ENCODE data around the gene SHKBP1.
"Not testable (repeated sequence)": the region's sequence is repeated elsewhere in the genome, so short reads cannot be mapped to it uniquely, and the experiment has no call there.

Gene SHKBP1

GRCh38 chr19:40616178-40616577 is 39.5 kb downstream of the SHKBP1 start:
- no peak for DNase-seq (ENCODE audit: low read depth)

DNA sequence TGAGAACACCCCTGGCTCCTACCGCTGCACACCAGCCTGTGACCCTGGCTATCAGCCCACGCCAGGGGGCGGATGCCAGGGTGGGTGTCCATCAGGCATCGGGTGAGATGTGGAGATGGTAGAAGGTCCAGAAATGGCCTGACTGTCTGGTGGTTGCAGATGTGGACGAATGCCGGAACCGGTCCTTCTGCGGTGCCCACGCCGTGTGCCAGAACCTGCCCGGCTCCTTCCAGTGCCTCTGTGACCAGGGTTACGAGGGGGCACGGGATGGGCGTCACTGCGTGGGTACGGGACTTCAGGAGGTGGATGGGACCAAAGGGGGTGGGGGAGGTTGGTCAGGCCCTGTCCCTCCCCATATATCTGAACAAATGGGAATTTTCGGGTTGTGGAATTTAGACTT is 40.3 kb downstream of the SHKBP1 start:
- DNase-seq (ENCODE audit: low read depth), result no peak

GRCh38 chr19:40617961-40618360 is 41.3 kb downstream of the SHKBP1 start:
- DNase-seq (ENCODE audit: low read depth), result no peak

DNA sequence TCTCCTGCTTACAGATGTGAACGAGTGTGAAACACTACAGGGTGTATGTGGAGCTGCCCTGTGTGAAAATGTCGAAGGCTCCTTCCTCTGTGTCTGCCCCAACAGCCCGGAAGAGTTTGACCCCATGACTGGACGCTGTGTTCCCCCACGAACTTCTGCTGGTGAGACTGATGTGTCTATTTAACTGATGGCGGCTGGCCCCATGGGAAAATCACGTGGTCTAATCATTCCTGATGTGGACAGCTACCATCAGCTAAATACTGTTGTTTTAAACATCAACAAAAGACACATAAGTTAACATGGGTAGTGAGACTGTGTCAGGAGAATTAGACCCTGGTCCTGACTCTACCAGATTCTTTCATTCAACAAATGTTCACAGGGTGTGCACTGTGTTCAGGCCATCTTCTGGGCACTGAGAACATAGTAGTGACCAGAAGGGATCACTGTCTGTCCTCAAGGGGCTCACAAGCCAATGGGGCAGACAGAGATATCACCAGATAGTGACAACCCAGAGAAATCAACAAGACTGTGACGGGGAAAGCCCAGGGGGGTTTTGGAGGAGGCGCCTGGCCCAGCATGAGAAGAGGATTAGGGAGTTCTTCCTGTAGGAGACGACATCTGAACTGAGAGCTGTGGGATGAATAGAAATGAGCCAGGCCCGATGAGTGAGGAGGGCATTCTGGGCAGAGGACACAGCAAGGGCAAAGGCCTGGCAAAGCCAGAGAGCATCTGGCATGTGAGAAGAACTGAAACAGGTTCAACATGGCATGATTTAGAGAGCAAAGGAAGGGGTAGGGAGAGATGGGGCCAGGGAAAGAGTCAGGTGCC is 42.9 kb downstream of the SHKBP1 start:
- no peak for DNase-seq (ENCODE audit: low read depth)

GRCh38 chr19:40620161-40620485 is 43.5 kb downstream of the SHKBP1 start:
- no peak for DNase-seq (ENCODE audit: low read depth)

- DNase-seq (ENCODE audit: low read depth), result no peak
These were observed 44.6 kb downstream of the SHKBP1 start for GRCh38 chr19:40621283-40621682.

DNA sequence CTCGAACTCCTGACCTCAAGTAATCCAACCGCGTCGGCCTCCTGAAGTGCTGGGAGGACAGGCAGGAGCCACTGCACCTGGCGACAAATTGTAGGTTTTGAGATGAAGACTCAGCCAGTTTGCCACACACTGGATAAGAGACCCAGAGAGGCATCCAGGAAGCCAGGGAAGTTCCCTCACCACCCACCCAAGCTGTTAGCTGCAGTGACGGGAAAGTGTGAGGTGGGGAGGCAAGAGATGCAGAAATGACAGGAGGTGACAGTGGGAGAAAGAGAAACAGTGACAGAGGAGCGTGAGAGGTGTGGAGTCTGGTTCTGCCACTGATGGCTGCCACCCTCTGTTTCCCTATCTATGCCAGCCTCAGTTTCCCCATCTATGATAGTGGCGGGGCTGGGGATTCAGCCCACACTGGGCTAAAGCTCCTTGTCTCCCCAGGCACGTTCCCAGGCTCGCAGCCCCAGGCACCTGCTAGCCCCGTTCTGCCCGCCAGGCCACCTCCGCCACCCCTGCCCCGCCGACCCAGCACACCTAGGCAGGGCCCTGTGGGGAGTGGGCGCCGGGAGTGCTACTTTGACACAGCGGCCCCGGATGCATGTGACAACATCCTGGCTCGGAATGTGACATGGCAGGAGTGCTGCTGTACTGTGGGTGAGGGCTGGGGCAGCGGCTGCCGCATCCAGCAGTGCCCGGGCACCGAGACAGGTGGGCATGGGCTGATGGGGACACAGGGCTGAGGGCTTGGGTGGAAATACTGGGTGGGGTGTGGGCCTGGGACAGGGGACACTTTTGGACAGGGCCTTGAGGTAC is 45.5 kb downstream of the SHKBP1 start:
- DNase-seq (ENCODE audit: low read depth), result no peak

GRCh38 chr19:40622773-40623075 is 46.1 kb downstream of the SHKBP1 start:
- DNase-seq (ENCODE audit: low read depth), result no peak

GRCh38 chr19:40623403-40624251 is 47.0 kb downstream of the SHKBP1 start:
- DNase-seq (ENCODE audit: low read depth), result no peak

DNA sequence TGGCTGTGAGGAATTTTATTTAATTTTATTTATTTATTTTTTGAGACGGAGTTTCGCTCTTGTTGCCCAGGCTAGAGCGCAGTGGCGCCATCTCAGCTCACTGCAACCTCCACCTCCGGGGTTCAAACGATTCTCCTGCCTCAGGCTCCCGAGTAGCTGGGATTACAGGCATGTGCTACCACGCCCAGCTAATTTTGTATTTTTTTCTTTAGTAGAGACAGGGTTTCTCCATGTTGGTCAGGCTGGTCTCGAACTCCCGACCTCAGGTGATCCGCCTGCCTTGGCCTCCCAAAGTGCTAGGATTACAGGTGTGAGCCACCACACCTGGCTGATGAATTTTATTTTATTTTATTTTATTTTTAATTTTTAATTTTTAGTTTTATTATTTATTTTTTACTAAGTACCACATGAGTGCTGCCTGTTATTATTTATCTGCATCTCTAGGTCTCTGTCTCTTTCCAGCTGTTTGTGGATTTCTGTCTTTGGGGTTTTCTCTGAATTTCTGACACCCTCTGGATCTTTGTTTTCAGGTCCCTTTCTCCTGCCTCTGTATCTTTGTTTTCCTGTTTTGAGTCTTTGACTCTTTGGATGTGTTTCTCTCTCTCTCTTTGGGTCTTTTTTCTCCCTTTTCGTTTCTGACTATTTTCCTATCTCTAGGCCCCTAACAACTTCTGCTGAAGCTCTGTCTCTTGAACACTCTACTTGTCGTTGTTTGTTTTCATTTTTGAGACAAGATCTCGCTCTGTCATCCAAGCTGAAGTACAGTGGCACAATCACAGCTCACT is 47.9 kb downstream of the SHKBP1 start:
- not testable (repeated sequence) for DNase-seq (ENCODE audit: low read depth)

GRCh38 chr19:40625406-40626120 is 48.9 kb downstream of the SHKBP1 start:
- no peak for DNase-seq (ENCODE audit: low read depth)

DNA sequence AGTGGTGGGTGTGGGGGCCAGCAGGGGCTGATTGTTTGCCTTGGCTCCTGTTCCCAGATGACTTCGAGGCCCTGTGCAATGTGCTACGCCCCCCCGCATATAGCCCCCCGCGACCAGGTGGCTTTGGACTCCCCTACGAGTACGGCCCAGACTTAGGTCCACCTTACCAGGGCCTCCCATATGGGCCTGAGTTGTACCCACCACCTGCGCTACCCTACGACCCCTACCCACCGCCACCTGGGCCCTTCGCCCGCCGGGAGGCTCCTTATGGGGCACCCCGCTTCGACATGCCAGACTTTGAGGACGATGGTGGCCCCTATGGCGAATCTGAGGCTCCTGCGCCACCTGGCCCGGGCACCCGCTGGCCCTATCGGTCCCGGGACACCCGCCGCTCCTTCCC is 50.2 kb downstream of the SHKBP1 start:
- no peak for DNase-seq (ENCODE audit: low read depth)

GRCh38 chr19:40627486-40628279 is 51.0 kb downstream of the SHKBP1 start:
- no peak for DNase-seq (ENCODE audit: low read depth)

GRCh38 chr19:40629346-40629745 is 52.7 kb downstream of the SHKBP1 start:
- no peak for DNase-seq (ENCODE audit: low read depth)

DNA sequence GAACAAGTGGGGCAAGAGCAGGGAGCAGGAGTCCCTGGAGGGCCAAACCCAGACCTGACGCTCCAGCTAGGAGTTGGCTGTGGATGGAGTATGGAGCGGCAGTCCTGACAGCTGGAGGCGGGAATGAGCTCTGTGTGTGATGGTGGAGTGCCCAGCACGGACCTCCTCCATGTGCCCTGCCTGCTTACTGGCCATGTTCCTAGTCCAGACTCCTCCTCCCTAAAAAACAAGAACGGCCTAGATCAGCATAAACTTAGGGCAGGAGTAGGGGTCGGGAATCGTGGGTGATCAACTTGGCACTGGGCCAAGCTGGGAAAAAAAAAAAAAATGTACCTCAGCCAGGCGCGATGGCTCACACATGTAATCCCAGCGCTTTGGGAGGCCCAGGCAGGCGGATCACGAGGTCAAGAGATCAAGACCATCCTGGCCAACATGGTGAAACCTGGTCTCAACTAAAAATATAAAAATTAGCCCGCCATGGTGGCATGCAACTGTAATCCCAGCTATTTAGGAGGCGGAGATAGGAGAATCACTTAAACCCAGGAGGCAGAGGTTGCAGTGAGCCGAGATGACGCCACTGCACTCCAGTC is 54.0 kb downstream of the SHKBP1 start:
- DNase-seq (ENCODE audit: low read depth), result no peak

DNA sequence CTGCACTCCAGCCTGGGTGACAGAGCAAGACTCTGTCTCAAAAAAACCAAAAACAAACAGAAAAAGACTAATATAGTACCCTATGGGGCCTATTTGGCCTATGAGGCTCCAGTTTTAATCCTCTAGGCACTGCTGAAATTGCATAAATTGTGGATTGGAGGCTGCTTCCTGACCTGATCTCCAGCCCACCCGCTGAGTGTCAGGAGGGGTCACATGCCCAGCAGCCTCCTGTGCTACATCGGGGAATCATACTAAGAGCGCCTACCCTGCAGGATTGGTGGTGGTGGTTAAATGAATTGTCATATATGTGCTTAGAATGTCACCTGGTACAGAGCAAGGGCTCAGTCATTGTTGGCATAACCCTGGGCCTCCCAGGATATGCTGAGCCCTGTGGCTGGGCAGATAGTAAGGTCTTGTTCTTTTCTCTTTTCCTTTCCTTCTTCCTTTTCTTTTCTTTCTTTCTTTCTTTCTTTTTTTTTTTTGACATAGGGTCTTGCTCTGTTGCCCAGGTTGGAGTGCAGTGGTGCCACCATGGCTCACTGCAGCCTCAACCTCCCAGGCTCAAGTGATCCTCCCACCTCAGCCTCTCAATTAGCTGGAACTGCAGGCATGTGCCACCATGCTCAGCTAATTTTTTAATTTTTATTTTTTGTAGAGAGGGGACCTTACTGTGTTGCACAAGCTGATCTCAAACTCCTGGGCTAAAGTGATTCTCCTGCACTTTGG is 55.8 kb downstream of the SHKBP1 start:
- no peak for DNase-seq (ENCODE audit: low read depth)

DNA sequence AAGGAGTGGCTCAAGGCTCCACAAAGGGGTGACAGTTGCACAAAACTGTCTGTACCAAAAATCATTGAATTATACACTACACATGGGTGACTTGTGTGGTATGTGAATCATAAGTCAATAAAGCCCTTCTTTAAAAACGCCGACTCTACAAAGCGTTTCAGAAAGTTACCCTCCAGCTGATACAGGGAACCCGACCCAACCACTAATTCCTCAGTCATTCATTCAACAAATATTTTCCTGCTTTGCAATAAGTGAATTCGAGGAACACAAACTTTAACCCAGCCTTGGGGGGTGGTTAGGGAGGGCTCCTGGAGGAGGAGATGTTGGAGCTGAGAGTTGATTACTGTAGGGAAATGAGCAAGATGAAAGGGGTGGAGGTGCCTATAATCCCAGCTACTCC is 56.5 kb downstream of the SHKBP1 start:
- DNase-seq (ENCODE audit: low read depth), result no peak

DNA sequence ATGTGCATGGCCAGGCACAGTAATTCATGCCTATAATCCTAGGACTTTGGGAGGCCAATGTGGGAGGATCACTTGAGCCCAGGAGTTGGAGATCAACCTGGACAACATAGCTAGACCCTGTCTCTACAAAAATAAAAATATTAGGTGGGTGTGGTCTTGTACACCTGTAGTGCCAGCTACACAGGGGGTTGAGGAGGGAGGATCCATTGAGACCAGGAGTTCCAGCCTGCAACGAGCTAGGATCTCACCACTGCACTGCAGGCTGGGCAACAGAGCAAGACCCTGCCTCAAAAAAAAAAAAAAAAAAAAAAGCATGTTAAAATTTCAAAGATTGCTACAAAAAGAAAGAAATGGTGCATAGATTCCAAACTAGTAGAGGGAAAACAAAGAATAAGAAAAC is 61.7 kb downstream of the SHKBP1 start:
- no peak for DNase-seq (ENCODE audit: low read depth)

- DNase-seq (ENCODE audit: low read depth), result no peak
These were observed 62.9 kb downstream of the SHKBP1 start for GRCh38 chr19:40639638-40639982.

DNA sequence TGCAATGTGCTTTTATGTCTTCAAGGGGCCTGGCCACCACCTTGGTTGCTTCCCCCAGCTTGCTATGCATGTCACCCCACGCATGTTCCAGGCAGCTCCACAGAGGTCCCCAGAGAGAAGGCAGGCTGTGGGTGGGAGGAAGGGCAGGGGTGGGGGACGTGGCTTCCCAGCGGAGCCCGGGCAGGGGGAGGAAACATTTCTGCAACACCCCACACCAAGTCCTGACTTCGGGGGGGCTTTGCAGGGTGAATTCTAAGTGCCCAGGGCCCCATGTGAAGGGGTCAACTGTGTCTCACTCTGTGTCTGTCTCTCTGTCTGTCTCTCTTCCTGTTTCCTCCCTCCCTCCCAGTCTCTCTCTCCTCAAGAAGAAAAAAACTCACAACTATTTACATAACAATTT is 64.1 kb downstream of the SHKBP1 start:
- DNase-seq (ENCODE audit: low read depth), result no peak

All from activated T-cell treated with anti-CD3 and anti-CD28 coated beads for 1 hour (primary cell).